ENCODE data around the gene TMEM18.

DNA sequence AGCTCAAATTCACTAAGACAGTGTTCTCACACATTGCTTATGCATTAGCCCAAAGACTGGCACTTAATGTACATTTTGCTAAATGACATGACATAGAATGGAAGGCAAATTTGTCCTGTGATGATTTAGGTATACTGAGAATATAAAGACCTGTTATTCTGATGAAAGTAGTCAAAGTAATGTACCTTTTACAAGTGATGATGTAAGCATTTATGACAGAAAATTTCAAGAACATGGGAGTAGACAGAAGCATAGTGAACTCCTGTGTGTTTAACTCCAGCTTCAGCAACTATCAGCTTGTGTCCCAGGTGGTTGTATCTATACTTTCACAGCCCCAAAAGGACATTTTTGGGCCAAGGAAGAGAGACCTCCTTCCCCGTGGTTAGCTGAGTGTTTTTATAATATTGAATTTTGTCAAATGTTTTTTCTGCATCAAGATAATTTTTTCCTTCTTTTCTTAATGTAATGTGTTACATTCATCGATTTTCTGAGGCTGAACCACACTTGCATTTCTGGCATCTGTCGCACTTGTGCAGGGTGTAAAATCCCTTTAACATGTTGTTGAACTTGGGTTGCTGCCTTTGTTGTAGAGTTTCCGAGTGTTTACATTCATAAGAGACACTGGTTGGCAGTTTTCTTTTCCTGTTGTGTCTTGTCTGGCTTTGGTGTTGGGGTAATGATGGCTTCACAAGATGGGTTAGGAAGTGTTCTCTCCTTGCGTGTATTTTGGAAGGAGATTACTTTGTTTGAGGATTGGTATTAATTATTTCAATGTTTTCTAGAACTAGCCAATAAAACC is 33.9 kb upstream of the TMEM18 start:
- TF ChIP-seq ARNT (IDR thresholded peaks at IDR 0.05) (no peak), SP1 (IDR thresholded peaks at IDR 0.05) (no peak), HDGF (IDR thresholded peaks at IDR 0.05; ENCODE audit: borderline replicate concordance) (no peak), TARDBP (IDR thresholded peaks at IDR 0.05) (no peak), FOXA1 (IDR thresholded peaks at IDR 0.05) (no peak), ELF4 (IDR thresholded peaks at IDR 0.05) (no peak)
- TF ChIP-seq, protein P1, sequence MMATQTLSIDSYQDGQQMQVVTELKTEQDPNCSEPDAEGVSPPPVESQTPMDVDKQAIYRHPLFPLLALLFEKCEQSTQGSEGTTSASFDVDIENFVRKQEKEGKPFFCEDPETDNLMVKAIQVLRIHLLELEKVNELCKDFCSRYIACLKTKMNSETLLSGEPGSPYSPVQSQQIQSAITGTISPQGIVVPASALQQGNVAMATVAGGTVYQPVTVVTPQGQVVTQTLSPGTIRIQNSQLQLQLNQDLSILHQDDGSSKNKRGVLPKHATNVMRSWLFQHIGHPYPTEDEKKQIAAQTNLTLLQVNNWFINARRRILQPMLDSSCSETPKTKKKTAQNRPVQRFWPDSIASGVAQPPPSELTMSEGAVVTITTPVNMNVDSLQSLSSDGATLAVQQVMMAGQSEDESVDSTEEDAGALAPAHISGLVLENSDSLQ (IDR thresholded peaks at IDR 0.05): no peak
